Measurements from ENCODE around the gene TEX2.
A peak's percentile ranks its signal among the peaks of the same experiment; 100 is the strongest.

The TEX2 gene

GRCh38 chr17:64103391-64104364 lies 159.4 kb downstream of the TEX2 start:
- DNase-seq = no peak
- H3K9me3 Mint-ChIP-seq = no peaks in the 10 kb centered on the region
- no peaks in the 10 kb centered on the region for H3K27me3 Mint-ChIP-seq
- H3K27ac Mint-ChIP-seq = peak overlapping the region in 1 of 2 donors; percentile 15
- H3K4me1 Mint-ChIP-seq = peaks cover 58% of the 10 kb centered on the region
- ATAC-seq = no peak
- no peak overlapping the region for H3K4me3 Mint-ChIP-seq

- no peak for DNase-seq
- Mint-ChIP-seq H3K4me3 (no peak overlapping the region), H3K27ac (no peak overlapping the region), H3K9me3 (no peaks in the 10 kb centered on the region), H3K27me3 (no peaks in the 10 kb centered on the region), H3K4me1 (peaks cover 53% of the 10 kb centered on the region)
- ATAC-seq = no peak
These were observed 160.3 kb downstream of the TEX2 start for GRCh38 chr17:64102627-64103390.

GRCh38 chr17:64099543-64099942 lies 163.5 kb downstream of the TEX2 start:
- H3K27ac Mint-ChIP-seq = no peak overlapping the region
- no peak overlapping the region for H3K4me3 Mint-ChIP-seq
- no peak for ATAC-seq

More at GRCh38 chr17:64099543-64099942, 163.5 kb downstream of the TEX2 start:
- no peak for DNase-seq
- H3K4me1 Mint-ChIP-seq = peaks cover 47% of the 10 kb centered on the region
- no peaks in the 10 kb centered on the region for H3K9me3 Mint-ChIP-seq
- H3K27me3 Mint-ChIP-seq = no peaks in the 10 kb centered on the region

All from stimulated activated naive CD8-positive, alpha-beta T cell treated with anti-CD3 and anti-CD28 coated beads, Interleukin-15, amount 100 ng/mL, for 72 hours (primary cell).